SH-SY5Y (cell line): Measurements from ENCODE around the gene LCTL.
A peak's percentile ranks its signal among the peaks of the same experiment; 100 is the strongest.

ENCODE experiments used
- GATA2 ChIP-seq: IDR thresholded peaks from 2 replicates; pipeline ENCODE4 v1.6.1; 2011; ENCODE audit warnings: mild to moderate bottlenecking, low read depth, low read length
- GATA3 ChIP-seq: IDR thresholded peaks from 2 replicates; pipeline ENCODE4 v1.6.1; 2011; ENCODE audit warnings: low read depth, mild to moderate bottlenecking, low read length, moderate library complexity

Gene LCTL

DNA sequence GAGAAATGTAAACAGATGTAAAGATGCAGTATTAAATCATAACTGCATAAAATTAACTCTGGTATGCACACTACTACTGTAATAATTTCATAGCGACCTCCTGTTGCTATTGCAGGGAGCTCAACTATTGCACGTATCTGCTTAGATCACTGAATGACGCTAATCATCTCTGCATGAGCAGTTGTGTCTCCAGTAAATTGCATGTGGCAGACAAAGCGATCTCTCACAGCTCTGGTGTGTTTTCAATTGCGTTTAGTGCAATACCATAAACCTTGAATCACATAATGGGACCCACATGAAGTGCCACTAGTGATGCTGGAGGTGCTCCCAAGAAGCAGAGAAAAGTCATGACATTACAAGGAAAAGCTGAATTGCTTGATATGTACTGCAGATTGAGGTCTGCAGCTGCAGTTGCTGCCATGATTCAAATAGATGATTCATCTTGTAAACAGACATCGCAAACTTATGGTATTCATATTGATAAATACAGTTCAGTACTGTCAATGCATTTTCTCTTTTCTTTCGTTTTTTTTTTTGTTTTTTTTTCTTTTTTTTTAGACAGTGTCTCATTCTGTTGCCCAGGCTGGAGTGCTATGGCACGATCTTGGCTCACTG, 30.2 kb upstream of the LCTL start:
- no peak for TF ChIP-seq GATA3
- peak; percentile 15; the same call in 1 of the 2 replicates for TF ChIP-seq GATA2

DNA sequence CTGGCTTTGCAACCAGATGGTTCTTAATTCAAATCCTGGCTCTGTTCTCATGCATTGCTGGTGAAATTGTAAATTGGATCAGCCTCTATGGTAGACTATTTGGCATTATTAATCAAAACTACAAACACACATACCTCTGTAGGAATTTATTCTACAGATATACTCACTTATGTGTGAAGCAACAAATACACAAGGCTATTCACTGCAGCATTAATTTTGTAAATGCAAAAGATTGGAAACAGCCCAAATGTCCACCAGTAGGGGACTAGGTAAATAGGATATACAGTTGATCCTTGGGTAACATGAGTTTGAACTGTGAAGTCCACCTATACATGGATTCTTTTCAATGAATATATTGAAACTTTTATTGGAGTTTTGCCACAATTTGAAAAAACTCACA, 29.5 kb upstream of the LCTL start:
- TF ChIP-seq GATA2: no peak
- no peak for TF ChIP-seq GATA3

DNA sequence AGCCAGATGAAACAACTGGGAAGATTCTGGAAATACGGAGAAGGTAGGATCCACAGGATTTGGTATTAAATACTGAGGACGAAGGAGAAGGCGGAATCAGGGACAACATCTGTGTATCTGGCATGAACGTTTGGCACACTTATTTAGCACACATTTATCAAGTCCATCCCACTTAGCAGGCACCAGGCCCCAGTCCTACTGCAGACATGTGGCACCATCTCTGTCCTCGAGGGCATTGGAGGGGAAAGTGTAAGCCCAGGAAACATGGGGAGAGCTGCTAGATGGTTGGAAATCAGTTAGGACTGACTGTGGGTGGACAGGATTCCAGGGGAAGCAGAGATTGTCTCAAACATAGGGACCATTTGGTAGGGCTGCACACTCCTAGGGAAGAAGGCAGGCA, 29.0 kb upstream of the LCTL start:
- TF ChIP-seq GATA2 (no peak), GATA3 (no peak)

DNA sequence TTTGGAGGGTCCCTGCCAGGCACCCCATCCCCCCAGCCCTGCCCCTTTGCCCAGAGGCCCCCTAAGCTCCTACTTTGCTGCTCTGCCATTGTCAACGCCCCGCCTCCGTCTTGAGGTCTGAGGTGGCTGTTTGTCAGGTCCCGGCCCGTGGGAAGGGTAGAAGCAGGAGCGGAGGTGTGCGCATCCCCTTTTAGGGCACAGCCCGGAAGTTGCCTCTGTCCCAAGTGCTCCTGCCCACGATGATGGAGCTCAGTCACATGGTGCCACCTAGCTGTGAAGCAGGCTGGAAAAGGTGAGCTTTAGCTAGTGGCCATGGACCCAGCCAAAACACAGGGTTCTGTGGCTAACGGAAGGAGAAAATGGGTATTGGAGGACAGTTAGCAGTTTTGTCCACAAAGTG, 28.5 kb upstream of the LCTL start:
- TF ChIP-seq GATA3: no peak

DNA sequence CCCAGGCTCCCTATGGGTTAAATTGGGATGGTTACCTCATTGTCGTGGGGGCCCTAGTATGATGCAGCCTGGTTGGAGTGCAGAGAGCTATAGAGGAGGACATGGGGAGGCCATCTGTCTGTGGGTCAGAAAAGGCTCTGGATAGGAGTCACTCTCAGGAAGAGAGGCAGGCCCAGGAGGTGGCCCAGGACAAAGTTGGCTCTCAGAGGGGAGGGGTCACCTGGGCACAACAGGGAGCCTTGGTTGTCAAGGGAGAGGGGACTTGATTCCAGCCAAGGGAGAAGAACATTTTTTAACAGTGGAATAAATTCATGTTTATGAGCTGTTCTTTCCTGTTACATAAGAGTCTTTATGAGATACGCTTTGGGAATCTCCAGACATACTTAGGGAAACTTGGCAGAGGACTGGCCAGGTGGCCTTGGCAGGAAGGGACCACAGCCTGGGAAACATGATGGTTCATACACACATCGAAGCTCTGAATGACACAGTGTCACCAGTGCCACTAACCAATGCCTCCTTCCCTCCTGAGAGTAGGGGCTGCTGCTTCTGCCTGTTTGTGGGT, 27.5 kb upstream of the LCTL start:
- TF ChIP-seq GATA3 (no peak), GATA2 (no peak)

DNA sequence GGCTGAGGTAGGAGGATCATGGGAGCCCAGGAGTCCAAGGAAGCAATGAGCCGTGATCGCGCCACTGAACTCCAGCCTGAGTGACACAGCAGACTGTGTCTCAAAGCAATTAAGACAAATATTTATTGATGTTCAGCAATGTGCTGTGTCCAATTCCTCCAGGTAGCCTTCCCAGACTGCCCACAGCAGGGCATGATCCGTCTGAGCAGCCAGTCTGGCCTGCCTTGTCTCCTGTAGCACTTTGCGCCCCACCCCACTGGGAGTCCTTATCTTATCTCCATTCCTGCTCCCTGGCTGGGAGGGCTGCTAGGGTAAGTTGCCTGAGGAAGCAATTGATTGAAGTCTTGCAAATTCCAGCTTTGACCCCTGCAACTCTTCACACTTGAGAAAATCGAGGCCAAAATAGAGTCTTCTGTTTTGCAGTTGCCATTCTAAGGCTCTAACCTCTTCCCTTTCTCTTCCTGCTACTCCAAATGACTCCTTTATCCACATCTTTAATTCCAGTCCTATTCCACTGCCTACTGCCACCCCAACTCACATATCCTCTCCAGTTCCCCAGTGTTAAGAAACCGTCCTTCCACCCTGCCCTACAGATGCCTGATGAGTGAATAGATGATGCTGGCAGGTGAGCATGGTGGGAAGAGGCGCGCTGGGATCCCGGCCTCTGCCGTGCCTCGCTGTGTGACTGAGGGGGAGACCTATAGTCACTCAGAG, 26.9 kb upstream of the LCTL start:
- TF ChIP-seq GATA2 (no peak), GATA3 (no peak)

DNA sequence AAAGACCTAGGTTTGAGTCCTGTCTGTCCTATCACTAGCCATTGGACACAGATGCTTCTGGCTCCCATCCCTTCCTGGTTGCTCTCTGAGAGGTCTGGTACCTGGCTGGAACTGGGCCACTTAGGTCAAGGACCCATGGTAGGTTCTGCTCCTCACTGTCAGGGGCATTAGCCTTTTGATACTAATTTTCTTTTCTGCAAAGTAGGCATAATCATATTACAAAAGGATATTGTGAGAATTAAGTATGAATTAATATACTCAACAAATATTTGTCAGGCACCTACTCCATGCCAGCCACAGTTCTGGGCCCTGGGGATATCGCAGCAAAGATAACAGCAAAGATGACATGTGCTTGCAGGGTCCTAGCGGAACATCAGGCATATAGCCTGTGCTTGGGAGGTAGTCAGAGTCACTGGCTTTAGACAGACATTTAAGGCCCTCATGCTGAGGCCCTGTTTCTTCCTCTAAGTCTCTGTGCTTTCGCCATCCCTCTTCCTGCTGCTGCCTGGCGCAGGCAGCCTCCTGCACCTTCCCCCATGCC, 25.6 kb upstream of the LCTL start:
- no peak for TF ChIP-seq GATA3
- peak; percentile 53 for TF ChIP-seq GATA2

DNA sequence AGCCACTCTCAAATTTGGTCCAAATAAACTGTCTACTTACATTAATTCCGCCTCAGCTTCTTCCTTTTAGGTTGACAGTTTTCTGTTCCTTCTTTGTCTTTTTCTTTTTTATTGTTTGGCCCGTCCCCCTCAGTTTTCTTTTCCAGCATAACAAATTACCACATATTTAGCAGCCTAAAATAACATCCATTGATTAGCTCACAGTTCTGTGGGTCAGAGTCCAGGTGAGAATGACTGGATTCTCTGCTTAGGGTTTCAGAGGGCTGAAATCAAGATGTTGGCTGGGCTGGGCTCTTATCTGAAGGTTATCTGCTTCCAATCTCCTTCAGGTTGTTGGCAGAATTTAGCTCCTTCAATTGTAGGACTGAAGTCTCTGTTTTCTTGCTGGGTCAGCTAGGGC, 24.6 kb upstream of the LCTL start:
- no peak for TF ChIP-seq GATA2
- TF ChIP-seq GATA3: no peak

DNA sequence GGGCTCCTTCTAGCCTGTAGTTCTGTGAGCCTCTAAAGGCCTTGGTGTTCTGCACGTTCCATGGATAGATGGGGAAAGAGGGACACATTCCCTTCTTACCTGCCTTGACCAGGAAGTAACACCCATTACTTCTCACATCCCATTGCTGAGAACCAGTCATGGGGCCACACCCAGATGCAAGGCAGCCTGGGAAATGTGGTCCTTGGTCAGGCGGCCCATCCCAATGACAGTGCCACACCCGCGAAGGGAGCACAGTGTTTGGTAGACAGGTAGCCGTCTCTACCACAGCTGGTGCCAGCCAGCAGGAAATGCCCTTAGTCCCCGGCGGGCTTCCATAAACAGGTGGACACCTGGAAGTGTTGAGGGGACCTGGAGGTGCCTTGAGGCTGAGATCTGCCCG, 23.2 kb upstream of the LCTL start:
- TF ChIP-seq GATA2 (no peak), GATA3 (no peak)

DNA sequence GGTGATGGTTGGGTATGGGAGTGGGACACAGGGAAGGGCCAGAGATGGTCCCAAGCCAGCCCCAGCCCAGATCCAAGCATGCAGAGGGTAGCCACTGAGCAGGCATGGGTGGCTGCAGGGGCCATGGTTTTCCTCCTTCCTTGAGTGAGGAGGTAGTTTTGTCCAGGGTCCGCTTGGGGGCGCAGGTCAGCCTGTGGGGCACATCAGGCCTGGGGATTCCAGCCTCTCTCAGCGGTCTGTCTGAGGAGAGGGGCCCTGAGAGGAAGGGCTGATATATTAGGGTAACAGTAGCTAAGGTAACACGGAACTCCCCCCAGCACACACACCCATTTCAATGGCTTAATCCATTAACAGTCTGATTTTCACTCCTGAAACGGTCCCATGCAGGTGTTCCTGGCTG, 22.7 kb upstream of the LCTL start:
- TF ChIP-seq GATA2 (no peak), GATA3 (no peak)

DNA sequence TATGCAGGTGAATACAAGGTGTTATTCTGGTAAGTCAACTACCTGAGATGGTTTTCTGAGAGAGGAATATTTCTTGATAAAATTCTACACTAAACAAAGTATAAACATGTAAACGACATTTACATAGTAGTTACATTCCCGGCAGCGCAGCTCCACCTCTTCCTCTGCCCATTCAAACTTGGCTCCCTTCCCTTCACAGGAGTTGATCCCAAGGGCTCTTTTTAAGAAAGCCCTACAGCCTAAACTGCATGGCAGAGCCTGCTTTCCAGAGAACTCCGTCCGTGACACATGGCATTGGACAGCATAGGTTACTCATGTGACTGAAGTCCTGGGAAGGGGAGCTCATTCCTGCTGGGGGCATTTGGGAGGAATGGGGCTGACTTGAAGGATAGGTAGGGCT, 22.0 kb upstream of the LCTL start:
- no peak for TF ChIP-seq GATA3
- TF ChIP-seq GATA2: no peak

DNA sequence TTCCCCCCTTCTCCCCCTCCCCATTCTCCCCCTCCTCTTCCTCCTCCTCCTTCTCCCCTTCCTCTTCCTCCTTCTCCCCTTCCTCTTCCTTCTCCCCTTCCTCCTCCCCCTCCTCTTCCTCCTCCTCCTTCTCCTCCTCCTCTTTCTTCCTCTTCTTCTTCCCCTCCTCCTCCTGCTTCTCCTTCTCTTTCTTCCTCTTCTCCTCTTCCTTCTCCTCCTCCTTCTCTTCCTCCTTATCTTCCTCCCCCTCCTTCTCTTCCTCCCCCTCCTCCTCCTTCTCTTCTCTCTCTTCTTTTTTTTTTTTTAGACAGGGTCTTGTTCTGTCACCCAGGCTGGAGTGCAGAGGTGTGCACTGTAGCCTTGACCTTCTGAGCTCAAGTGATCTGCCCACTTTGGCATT, 21.2 kb upstream of the LCTL start:
- TF ChIP-seq GATA3 (no peak), GATA2 (no peak)

DNA sequence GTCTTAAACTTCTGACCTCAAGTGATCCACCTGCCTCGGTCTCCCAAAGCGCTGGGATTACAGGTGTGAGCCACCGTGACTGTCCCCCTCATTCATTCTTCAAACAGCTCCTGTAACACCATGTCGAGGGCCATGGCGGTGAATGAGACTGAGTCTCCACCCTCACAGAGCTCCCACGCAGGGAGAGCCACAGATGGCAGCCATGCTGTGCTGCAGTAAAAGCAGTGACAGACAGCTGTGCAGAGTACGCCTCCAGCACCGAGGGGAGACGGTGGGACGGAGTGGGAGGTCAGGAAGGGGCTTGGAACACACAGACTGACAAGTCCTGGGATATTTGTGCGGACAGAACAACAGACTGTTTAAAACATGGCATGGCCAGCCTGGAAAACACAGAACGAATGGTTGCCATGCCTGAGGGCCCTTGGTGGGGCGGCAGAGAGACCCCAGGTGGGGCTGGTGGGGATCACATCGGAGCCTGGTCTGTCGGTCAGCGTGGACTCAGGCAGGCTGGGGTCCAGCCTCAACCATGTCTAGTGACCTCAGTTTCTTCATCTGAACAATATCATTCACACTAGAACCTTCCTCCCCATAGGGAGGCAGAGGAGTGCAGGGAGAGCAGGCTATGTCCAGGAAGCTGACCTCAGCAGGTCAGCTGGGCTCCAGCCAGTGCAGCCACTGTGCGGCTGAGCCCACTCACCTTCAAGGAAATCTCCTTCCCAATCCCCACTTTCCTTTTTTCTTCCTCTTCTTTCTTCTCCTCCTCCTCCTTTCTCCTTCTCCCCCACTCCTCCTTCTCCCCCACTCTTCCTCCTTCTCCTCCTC, 20.6 kb upstream of the LCTL start:
- TF ChIP-seq GATA2: no peak
- no peak for TF ChIP-seq GATA3

DNA sequence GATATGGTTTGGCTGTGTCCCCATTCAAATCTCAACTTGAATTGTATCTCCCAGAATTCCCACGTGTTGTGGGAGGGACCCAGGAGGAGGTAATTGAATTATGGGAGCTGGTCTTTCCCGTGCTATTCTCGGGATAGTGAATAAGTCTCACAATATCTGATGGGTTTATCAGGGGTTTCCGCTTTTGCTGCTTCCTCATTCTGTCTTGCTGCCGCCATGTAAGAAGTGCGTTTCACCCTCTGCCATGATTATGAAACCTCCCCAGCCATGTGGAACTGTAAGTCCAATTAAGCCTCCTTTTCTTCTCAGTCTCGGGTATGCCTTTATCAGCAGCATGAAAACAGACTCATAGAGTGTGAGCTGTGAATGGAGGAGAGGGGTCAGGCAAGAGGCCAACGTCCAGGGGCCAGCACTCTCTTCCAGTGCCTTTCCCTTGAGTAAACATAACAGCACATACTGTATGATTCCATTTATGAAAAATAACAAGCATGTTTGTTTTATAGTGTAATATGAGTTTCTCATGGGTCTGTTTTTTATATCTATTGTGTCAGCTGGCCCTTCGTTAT, 16.3 kb upstream of the LCTL start:
- TF ChIP-seq GATA3 (no peak), GATA2 (no peak)

DNA sequence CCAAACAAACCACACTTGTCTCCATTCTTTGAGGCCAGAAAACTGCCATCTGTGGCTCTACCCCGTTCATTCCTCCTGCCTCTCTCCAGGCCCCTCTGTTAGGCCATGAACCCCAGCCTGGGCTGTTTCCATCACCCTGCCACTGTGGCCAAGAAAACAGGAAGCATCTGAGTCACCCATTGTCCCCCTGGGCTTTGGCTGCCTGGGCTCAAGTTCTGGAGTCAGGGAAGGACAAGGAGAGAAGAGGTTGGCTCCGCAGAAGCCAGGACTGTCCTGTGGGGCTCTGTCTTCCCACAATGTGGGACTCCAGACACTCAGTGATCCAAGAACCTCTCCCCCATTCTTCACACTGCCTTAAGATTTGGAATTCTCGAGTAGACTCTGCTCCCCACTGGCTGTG, 14.8 kb upstream of the LCTL start:
- TF ChIP-seq GATA2: no peak
- no peak for TF ChIP-seq GATA3
